Measurements from ENCODE around the gene FAM72B.
"Not testable (repeated sequence)": the region's sequence is repeated elsewhere in the genome, so short reads cannot be mapped to it uniquely, and the experiment has no call there.

FAM72B gene

GRCh38 chr1:121184290-121185127 is at the start of gene FAM72B, which contains the start of gene SRGAP2C:
TSS of gene FAM72B (minus strand) at chr1:121184340. CDS start at chr1:121183489, 851 bp downstream.
TSS of gene SRGAP2C (plus strand) at chr1:121184975. CDS start at chr1:121187447, 2,472 bp downstream.
- DNase-seq (ENCODE audit: low spot score), result not testable (repeated sequence)

- not testable (repeated sequence) for DNase-seq (ENCODE audit: low spot score)
These were observed 48.4 kb upstream of the FAM72B start for GRCh38 chr1:121232445-121233125.

GRCh38 chr1:121230636-121231035 is 46.5 kb upstream of the FAM72B start:
- not testable (repeated sequence) for DNase-seq (ENCODE audit: low spot score)

- DNase-seq (ENCODE audit: low spot score), result not testable (repeated sequence)
These were observed 43.6 kb upstream of the FAM72B start for GRCh38 chr1:121227544-121228330.

GRCh38 chr1:121226925-121227324 is 42.8 kb upstream of the FAM72B start:
- DNase-seq (ENCODE audit: low spot score), result not testable (repeated sequence)

- DNase-seq (ENCODE audit: low spot score), result not testable (repeated sequence)
These were observed 42.3 kb upstream of the FAM72B start for GRCh38 chr1:121226295-121226904.

GRCh38 chr1:121224714-121225113 is 40.6 kb upstream of the FAM72B start:
- DNase-seq (ENCODE audit: low spot score), result not testable (repeated sequence)

GRCh38 chr1:121221770-121222169 is 37.6 kb upstream of the FAM72B start:
- not testable (repeated sequence) for DNase-seq (ENCODE audit: low spot score)

- not testable (repeated sequence) for DNase-seq (ENCODE audit: low spot score)
These were observed 32.5 kb upstream of the FAM72B start for GRCh38 chr1:121216676-121217075.

- not testable (repeated sequence) for DNase-seq (ENCODE audit: low spot score)
These were observed 31.7 kb upstream of the FAM72B start for GRCh38 chr1:121215699-121216417.

- DNase-seq (ENCODE audit: low spot score), result not testable (repeated sequence)
These were observed 30.5 kb upstream of the FAM72B start for GRCh38 chr1:121214544-121215156.

- not testable (repeated sequence) for DNase-seq (ENCODE audit: low spot score)
These were observed 29.4 kb upstream of the FAM72B start for GRCh38 chr1:121213491-121213890.

- not testable (repeated sequence) for DNase-seq (ENCODE audit: low spot score)
These were observed 26.6 kb upstream of the FAM72B start for GRCh38 chr1:121210778-121211177.

- not testable (repeated sequence) for DNase-seq (ENCODE audit: low spot score)
These were observed 24.2 kb upstream of the FAM72B start for GRCh38 chr1:121208375-121208774.

- DNase-seq (ENCODE audit: low spot score), result not testable (repeated sequence)
These were observed 23.2 kb upstream of the FAM72B start for GRCh38 chr1:121207328-121207727.

- not testable (repeated sequence) for DNase-seq (ENCODE audit: low spot score)
These were observed 21.9 kb upstream of the FAM72B start for GRCh38 chr1:121205786-121206711.

- DNase-seq (ENCODE audit: low spot score), result not testable (repeated sequence)
These were observed 18.8 kb upstream of the FAM72B start for GRCh38 chr1:121202986-121203385.

- not testable (repeated sequence) for DNase-seq (ENCODE audit: low spot score)
These were observed 17.1 kb upstream of the FAM72B start for GRCh38 chr1:121200985-121201981.
